ENCODE measurements around the gene ZSCAN4. TPM values are rescaled to one million over a fixed set of nuclear protein-coding genes. Genes with fewer than 3 reads are reported as not detected.

ZSCAN4 gene
- total RNA-seq, 1 experiment from 2014 or later, result not detected

DNA sequence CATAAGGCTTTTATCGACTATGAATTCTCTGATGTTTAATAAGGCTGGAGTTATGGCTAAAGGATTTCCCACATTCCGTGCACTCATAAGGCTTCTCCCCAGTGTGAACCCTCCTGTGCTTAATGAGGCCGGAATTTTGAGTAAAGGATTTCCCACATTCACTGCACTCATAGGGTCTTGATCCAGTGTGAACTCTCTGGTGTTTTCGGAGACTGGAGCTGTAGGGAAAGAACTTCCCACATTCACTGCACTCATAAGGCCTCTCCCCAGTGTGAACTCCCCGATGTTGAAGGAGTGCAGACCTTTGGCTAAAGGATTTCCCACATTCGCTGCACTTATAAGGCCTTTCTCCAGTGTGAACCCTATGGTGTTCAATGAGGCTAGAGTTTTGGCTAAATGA lies 32.9 kb downstream of the ZSCAN4 start:
- Histone ChIP-seq H3K9ac (ENCODE audit: extremely low read depth, insufficient read length, low read length) (no peak overlapping the region), H3K9me3 (ENCODE audit: control insufficient read depth, low read depth, low read length) (peaks cover 16% of the 10 kb centered on the region), H3K4ac (ENCODE audit: low read depth, low read length) (no peak overlapping the region), H3T11ph (ENCODE audit: low read length) (no peak overlapping the region), H2AK5ac (ENCODE audit: insufficient read length, low read length) (no peak overlapping the region), H3K79me1 (ENCODE audit: insufficient read depth, low read depth, low read length, poor library complexity, severe bottlenecking) (no peaks in the 10 kb centered on the region), H3K23me2 (ENCODE audit: insufficient read length, low read depth, low read length, poor library complexity, severe bottlenecking) (no peaks in the 10 kb centered on the region), H3K18ac (ENCODE audit: insufficient read length, low read depth, low read length) (no peak overlapping the region), H2BK15ac (ENCODE audit: low read depth, low read length) (no peak overlapping the region), H2BK5ac (ENCODE audit: insufficient read length, low read length) (no peak overlapping the region), H4K5ac (ENCODE audit: insufficient read length, low read depth, low read length) (no peak overlapping the region), H2BK12ac (ENCODE audit: insufficient read length, low read depth, low read length) (no peak overlapping the region), H2AFZ (ENCODE audit: low read length) (no peak overlapping the region), H3K56ac (ENCODE audit: insufficient read length, low read depth, low read length) (no peak overlapping the region), H4K8ac (replicated peaks; ENCODE audit: insufficient read length, low read depth, low read length) (no peak overlapping the region), H3K4me1 (ENCODE audit: insufficient read depth, low read length) (peaks cover 9% of the 10 kb centered on the region; the same call in 1 of the 2 replicates), H2BK20ac (ENCODE audit: low read depth, low read length, poor library complexity, severe bottlenecking) (no peak overlapping the region), H3K79me2 (ENCODE audit: insufficient read depth, low read length) (peaks cover 12% of the 10 kb centered on the region; the same call in 1 of the 2 replicates), H3K27me3 (ENCODE audit: insufficient read depth, low read length) (no peaks in the 10 kb centered on the region), H3K14ac (ENCODE audit: insufficient read depth, low read length) (no peak overlapping the region), H4K20me1 (ENCODE audit: control insufficient read depth, insufficient read depth, insufficient read length) (no peaks in the 10 kb centered on the region), H2BK120ac (ENCODE audit: low read depth, low read length, poor library complexity, severe bottlenecking) (no peak overlapping the region), H3K23ac (ENCODE audit: insufficient read length, low read depth, low read length) (no peak overlapping the region), H3K27ac (ENCODE audit: insufficient read length, low read depth, low read length) (no peak overlapping the region), H4K91ac (ENCODE audit: insufficient read length, low read depth, low read length) (no peak overlapping the region), H3K4me2 (ENCODE audit: insufficient read depth, insufficient read length, low read length) (no peak overlapping the region)
- Mint-ChIP-seq H3K27ac (no peak overlapping the region), H3K27me3 (ENCODE audit: low read depth) (no peaks in the 10 kb centered on the region; the same call in 1 of the 2 replicates), H3K9me3 (peaks cover 19 to 28% of the 10 kb centered on the region in 2 experiments), H3K36me3 (ENCODE audit: insufficient read depth in 1 of 3, low read depth in 3 of 3) (peaks cover 81 to 92% (median 90%) of the 10 kb centered on the region in 3 experiments), H3K4me3 (no peak overlapping the region; a peak in 1 of 5 replicates), H3K4me1 (peaks cover 31 to 38% of the 10 kb centered on the region in 2 experiments)
- WGBS (ENCODE audit: extremely low coverage, insufficient read length, low lambda C conversion rate), result no CpG with 5 or more reads among the region's 6 CpGs
- no peak for DNase-seq
- TF ChIP-seq CTCF (conservative IDR thresholded peaks at IDR 0.05), result no peak

Measured in H9 (cell line).